Vagina (tissue), 2 donors: Measurements from ENCODE around the gene REPS2.

Experiments
- POLR2A ChIP-seq, 2 donors: fragments of 450-650 bp; IDR thresholded peaks; one replicate each; pipeline ENCODE4 v1.6.1; 2017; ENCODE audit warnings: antibody characterized with exemption in 2 of 2, mild to moderate bottlenecking in 2 of 2, moderate library complexity in 2 of 2
- TF ChIP-seq, protein P1 (sequence below), 3 experiments: fragments of 450-650 bp in 2 of 3; fragments of 200-600 bp in 1 of 3; sonication (generic) in 1 of 3; IDR thresholded peaks; one replicate each; pipeline ENCODE4 v1.5.1; 2017 to 2019; ENCODE audit warnings: antibody characterized with exemption in 3 of 3, mild to moderate bottlenecking in 2 of 3, moderate library complexity in 2 of 3

DNA sequence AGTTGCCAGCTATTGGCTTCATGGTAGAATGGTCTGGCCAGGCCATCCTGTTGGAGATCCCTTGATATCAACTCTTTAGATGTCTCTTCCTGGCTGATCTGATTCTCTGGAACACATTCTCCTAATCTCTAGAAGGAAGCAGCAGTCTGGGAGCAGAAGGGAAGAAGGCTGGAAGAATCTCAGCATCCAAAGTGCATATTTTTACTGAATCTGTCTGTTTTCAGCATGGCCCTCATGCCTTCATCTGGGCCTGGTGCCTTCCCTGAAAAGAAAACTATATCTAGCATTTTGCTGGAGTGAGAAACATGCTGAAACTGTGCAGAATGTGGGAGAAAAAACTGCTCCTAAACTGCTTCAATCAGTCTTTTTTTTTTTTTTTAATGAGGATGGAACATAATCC is 148.7 kb downstream of the REPS2 start:
- TF ChIP-seq, protein P1, sequence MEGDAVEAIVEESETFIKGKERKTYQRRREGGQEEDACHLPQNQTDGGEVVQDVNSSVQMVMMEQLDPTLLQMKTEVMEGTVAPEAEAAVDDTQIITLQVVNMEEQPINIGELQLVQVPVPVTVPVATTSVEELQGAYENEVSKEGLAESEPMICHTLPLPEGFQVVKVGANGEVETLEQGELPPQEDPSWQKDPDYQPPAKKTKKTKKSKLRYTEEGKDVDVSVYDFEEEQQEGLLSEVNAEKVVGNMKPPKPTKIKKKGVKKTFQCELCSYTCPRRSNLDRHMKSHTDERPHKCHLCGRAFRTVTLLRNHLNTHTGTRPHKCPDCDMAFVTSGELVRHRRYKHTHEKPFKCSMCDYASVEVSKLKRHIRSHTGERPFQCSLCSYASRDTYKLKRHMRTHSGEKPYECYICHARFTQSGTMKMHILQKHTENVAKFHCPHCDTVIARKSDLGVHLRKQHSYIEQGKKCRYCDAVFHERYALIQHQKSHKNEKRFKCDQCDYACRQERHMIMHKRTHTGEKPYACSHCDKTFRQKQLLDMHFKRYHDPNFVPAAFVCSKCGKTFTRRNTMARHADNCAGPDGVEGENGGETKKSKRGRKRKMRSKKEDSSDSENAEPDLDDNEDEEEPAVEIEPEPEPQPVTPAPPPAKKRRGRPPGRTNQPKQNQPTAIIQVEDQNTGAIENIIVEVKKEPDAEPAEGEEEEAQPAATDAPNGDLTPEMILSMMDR (IDR thresholded peaks at IDR 0.05): no peak
- no peak for TF ChIP-seq POLR2A (IDR thresholded peaks at IDR 0.05)
